ENCODE results near the gene RAG1.

- TF ChIP-seq CTCF (IDR thresholded peaks at IDR 0.05; ENCODE audit: low read depth, low read length, poor library complexity, severe bottlenecking) (no peak), EZH2phosphoT487 (IDR thresholded peaks at IDR 0.05; ENCODE audit: borderline replicate concordance, low read length) (no peak)
Measured at GRCh38 chr11:36569095-36569494, 1.3 kb downstream of the RAG1 start.
